ENCODE data around the gene NEUROG1. TPM values are rescaled to one million over a fixed set of nuclear protein-coding genes. Genes with fewer than 3 reads are reported as not detected.
A peak's percentile ranks its signal among the peaks of the same experiment; 100 is the strongest.

The NEUROG1 gene
- total RNA-seq, 2 experiments from 2014 or later: not detected

DNA sequence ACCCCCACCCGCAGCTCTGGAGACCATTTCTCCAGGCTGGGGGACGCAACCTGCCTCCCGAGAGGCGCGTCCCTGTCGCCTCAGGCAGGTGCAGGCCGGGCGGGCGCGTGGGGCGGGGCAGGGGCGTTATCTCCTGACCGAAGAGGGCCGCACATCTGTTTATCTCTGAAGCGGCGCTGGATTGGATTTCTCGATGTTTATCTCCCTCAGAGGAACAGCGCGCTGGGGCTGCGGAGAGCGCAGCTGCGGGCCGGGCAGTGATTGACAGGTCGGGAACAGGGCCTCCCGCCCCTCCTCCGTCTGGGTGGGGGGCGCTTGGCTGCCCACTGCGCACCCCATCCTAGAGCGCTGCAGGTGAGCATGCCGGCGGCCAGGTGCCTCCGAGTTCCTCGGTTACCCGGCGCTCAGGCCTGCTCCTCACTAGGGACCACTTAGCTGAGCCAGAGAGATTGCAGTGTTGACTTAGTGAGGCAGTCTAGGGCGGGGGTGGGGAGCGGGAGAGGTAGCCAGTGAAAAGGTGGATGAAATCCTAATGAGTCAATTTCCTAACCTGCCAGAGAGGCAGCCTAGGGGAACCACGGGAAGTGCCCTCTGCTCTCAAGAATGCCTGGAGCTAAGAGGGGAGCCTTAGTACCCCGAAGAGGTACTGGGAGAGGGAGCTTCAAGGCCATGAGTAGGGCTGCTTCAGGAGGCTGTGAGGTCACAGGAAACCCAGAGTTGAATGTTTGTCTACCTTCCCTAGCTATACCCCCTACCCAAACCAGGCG lies 44.0 kb downstream of the NEUROG1 start:
- ATAC-seq (no peak), DNase-seq (no peak)
- peaks cover 8% of the 10 kb centered on the region for H3K4me1 Mint-ChIP-seq
- H3K27ac Mint-ChIP-seq: no peak overlapping the region
- H3K9me3 Mint-ChIP-seq (ENCODE audit: low read depth): no peaks in the 10 kb centered on the region
- ChIA-PET CTCF (interaction anchor here (0.9 to 1.8 kb wide), 6 partner anchors 18 to 74 kb away, joined by 3 to 5 read pairs (median 4); no protein-coding TSS in a partner anchor), POLR2A (no interaction called here)
- H3K36me3 Mint-ChIP-seq (ENCODE audit: low read depth): no peaks in the 10 kb centered on the region
- intact Hi-C loops (cut with DNase I, micrococcal nuclease): loop anchor here (2.0 to 5.0 kb wide), 2 partner anchors 43 to 51 kb away; partner anchors contain the start of gene NEUROG1 (in 1 of the 2)
- H3K4me3 Mint-ChIP-seq: no peak overlapping the region
- peaks cover 69% of the 10 kb centered on the region for H3K27me3 Mint-ChIP-seq

DNA sequence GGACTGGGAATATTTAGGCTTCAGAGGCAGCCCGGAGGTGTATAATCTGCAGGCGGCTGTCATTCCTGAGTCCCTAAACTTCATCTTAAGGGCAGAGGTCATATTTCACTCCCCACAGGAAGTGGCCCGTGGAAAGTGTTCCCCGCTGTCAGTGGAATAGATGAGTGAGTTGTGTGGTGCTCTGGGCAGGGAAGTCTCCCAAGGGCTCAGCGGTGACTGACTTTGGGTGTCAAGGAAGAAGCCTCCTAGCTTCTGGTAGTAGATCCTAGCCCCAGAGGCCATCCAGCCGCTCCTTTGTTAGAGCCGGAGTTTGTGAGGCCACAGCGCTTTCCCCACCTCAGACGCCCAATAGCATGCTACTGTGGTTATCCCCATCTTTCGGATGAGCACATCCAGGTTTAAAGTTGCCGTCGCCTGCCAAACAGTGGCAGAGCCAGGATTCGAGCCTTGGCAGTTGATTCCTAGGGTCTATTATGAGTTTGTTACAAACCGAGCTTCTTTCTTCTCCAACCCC lies 44.7 kb downstream of the NEUROG1 start:
- ChIA-PET POLR2A (no interaction called here), CTCF (interaction anchor here (0.9 to 1.8 kb wide), 5 partner anchors 18 to 75 kb away, joined by 3 to 5 read pairs (median 3); no protein-coding TSS in a partner anchor)
- no peaks in the 10 kb centered on the region for H3K9me3 Mint-ChIP-seq (ENCODE audit: low read depth)
- ATAC-seq (no peak), DNase-seq (no peak)
- peaks cover 72% of the 10 kb centered on the region for H3K27me3 Mint-ChIP-seq
- H3K4me3 Mint-ChIP-seq: no peak overlapping the region
- H3K27ac Mint-ChIP-seq: no peak overlapping the region
- peaks cover 8% of the 10 kb centered on the region for H3K4me1 Mint-ChIP-seq
- H3K36me3 Mint-ChIP-seq (ENCODE audit: low read depth): no peaks in the 10 kb centered on the region
- intact Hi-C loops (cut with DNase I, micrococcal nuclease): loop anchor here (2.0 to 5.0 kb wide), 2 partner anchors 44 to 51 kb away; partner anchors contain the start of gene NEUROG1 (in 1 of the 2)

DNA sequence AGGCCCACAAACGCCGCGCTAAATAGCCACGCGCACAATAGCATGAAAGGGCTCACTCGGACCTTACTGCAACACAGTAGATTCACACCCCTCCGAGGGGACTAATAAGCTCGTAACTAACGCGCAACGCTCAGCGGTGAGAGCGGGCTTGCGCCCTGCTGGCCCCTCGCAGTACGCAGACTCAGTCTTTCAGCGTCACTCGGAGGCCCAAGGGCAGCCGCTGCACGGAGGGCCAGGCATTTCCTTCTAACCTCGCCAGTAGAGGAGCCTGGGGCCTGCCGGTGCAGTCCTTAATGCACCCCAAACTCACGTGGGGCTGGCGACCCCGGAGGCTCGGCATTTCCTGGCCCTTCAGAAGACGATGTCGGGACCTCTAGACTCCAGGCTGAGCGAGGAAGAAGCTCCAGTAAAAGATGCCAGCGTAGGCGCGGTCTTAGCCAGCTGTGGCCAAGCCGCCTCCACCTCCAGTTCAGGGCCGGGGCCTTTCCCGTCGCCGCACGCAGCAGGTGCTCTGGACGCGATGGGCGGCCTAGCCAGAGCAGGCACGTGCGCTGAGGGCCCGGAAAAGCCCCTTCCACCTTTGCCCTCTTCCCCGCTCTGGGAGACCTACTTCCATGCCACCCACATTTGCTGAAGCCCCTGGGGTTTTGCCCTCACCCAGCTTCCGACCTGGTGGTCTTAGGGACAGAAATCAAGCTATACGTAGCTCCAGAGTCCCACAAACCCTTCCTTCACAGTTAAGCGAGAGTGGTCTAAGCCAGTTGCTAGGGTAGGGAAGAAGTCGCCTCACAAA lies 45.3 kb downstream of the NEUROG1 start:
- POLR2A ChIA-PET: no interaction called here
- H3K4me1 Mint-ChIP-seq: peaks cover 8% of the 10 kb centered on the region
- H3K27me3 Mint-ChIP-seq: peaks cover 78% of the 10 kb centered on the region
- no peaks in the 10 kb centered on the region for H3K36me3 Mint-ChIP-seq (ENCODE audit: low read depth)
- ATAC-seq (no peak), DNase-seq (peak; percentile 23)
- CTCF ChIA-PET: interaction anchor here (0.6 to 1.8 kb wide), 7 partner anchors 19 to 61 kb away, joined by 3 to 5 read pairs (median 3); no protein-coding TSS in a partner anchor
- H3K9me3 Mint-ChIP-seq (ENCODE audit: low read depth): no peaks in the 10 kb centered on the region
- H3K27ac Mint-ChIP-seq: no peak overlapping the region
- intact Hi-C loops (cut with DNase I, micrococcal nuclease): loop anchor here (2.0 to 5.0 kb wide), 2 partner anchors 44 to 52 kb away; partner anchors contain the start of gene NEUROG1 (in 1 of the 2)
- no peak overlapping the region for H3K4me3 Mint-ChIP-seq

DNA sequence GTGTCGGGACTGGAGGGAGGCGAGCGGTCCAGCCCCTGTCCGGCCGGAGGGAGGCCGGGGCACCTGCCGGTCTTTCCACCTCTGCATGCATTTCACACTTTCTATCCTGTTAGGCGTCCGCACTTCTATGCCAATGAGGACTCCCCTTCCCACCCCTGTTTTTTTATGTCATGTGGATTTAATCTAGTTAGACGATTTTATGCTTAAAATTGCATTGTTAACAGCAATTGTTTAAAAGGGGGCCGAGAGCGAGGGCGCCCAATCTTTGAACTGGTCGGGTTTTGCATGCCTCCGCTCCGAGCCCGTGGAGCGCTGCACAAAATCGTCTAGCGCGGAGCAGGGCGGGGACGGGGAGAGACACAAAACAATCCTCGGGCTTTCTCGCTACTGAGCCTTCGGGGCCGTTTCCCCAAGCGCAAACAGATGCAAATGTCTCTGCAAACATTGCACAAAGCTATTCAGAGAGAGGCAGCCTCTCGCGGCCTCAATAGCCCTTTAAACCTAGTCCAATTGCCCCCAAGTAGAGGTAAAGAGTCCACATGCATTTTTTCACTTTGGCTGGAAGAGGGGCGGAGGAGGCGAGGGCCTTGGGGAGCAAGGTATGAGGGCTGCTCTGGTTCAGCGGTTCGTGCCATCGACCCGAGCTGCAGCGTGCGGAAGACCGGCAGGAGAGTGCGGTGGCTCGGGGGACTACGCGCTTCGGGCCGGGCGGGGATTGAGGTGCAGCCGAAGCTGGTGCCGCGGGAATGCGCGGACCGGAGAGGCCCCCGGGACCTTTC lies 46.1 kb downstream of the NEUROG1 start:
- no peak for ATAC-seq
- H3K4me1 Mint-ChIP-seq: peaks cover 8% of the 10 kb centered on the region
- no peak overlapping the region for H3K27ac Mint-ChIP-seq
- DNase-seq: no peak
- intact Hi-C loops (cut with DNase I, micrococcal nuclease): loop anchor here (2.0 to 5.0 kb wide), 3 partner anchors 45 to 57 kb away; partner anchors contain the start of gene NEUROG1 (in 1 of the 2)
- no peaks in the 10 kb centered on the region for H3K9me3 Mint-ChIP-seq (ENCODE audit: low read depth)
- H3K36me3 Mint-ChIP-seq (ENCODE audit: low read depth): no peaks in the 10 kb centered on the region
- POLR2A ChIA-PET: no interaction called here
- H3K27me3 Mint-ChIP-seq: peaks cover 76% of the 10 kb centered on the region
- CTCF ChIA-PET: interaction anchor here (0.6 to 1.8 kb wide), 6 partner anchors 19 to 62 kb away, joined by 3 to 5 read pairs (median 4); no protein-coding TSS in a partner anchor
- H3K4me3 Mint-ChIP-seq: no peak overlapping the region

DNA sequence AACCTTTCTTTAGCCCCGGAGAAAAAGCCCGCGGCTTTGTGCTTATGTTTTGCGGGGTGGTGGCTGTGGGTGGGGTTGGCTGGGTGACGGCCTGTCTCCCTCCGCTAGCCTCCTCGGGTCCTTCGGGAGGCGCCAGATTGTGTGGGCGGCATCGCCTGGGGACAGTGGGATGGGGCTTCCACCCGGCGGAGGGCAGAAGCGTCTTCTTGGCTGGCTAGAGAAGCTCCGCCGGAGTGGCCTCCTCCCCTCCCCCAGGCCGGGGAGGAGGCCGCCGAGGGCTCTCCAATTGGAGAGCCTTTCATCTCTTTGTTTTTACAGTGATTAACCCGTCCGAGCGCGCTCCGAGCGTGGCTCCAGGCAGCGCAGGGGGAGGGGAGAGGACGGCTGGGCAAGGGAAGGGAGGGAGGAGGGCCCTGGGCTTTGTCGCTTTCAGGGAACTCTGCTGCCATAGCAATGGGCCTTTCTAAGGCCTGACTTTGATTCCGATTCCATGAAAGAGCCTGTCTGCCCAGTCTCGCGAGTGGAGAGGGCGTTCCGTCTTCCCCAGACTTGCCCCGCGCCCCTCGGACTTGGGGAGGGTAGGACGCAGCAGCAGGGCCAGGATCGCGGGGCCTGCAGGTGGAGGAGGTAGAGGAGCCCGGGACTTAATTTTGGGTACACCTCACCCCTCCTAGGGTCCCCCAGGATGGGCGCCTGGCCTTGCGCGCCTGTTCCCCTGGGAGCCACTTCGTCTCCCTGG lies 46.9 kb downstream of the NEUROG1 start:
- ChIA-PET CTCF (interaction anchor here (1.1 to 1.2 kb wide), 2 partner anchors 61 to 62 kb away, joined by 3 read pairs; no protein-coding TSS in a partner anchor), POLR2A (no interaction called here)
- no peaks in the 10 kb centered on the region for H3K36me3 Mint-ChIP-seq (ENCODE audit: low read depth)
- H3K27ac Mint-ChIP-seq: no peak overlapping the region
- DNase-seq (no peak), ATAC-seq (no peak)
- no peak overlapping the region for H3K4me3 Mint-ChIP-seq
- H3K9me3 Mint-ChIP-seq (ENCODE audit: low read depth): no peaks in the 10 kb centered on the region
- H3K27me3 Mint-ChIP-seq: peaks cover 70% of the 10 kb centered on the region
- H3K4me1 Mint-ChIP-seq: peaks cover 8% of the 10 kb centered on the region
- intact Hi-C loops (cut with DNase I, micrococcal nuclease): loop anchor here in 1 of 2 experiments (2.0 kb wide), 1 partner anchor 58 kb away; no protein-coding TSS in a partner anchor

DNA sequence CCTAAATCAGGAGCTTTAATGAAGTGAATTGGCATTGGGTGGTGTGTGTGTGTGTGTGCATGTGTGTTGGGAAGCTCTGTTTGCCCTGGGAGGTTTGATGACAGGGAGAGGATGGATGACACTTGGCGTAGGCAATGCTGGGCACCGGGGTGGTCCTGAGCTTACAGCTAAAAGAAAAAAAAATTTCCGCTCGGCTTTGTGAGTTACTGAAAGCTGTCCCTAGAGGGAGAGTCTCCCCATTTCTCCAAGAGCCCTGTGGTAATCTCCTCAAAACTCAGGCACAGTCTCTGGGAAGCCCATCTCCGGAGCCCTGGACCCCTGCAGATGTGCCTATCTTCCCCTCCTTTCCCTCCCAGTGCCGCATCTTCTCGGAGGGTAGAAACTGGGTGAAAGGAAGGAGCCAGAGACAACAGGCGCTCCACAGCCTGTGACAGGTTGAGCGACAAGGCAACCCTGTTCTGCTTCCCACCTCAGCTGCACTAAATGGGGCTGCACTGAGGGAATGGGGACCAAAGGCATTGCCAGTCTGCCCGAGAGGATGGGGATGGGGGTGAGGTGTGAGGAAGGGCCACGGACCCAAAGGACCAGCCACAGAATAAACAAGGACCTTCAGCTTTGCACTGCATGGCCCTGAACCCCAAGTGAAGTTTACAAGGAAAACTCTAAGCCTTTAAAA lies 47.8 kb downstream of the NEUROG1 start:
- no peak overlapping the region for H3K4me3 Mint-ChIP-seq
- peaks cover 8% of the 10 kb centered on the region for H3K4me1 Mint-ChIP-seq
- peaks cover 62% of the 10 kb centered on the region for H3K27me3 Mint-ChIP-seq
- no peak overlapping the region for H3K27ac Mint-ChIP-seq
- ChIA-PET CTCF (interaction anchor here (0.9 to 1.9 kb wide), 4 partner anchors 62 to 65 kb away, joined by 3 to 6 read pairs (median 3); no protein-coding TSS in a partner anchor), POLR2A (no interaction called here)
- H3K36me3 Mint-ChIP-seq (ENCODE audit: low read depth): no peaks in the 10 kb centered on the region
- intact Hi-C loops (cut with DNase I, micrococcal nuclease): loop anchor here in 1 of 2 experiments (2.0 kb wide), 1 partner anchor 59 kb away; no protein-coding TSS in a partner anchor
- DNase-seq: no peak
- H3K9me3 Mint-ChIP-seq (ENCODE audit: low read depth): no peaks in the 10 kb centered on the region
- no peak for ATAC-seq

DNA sequence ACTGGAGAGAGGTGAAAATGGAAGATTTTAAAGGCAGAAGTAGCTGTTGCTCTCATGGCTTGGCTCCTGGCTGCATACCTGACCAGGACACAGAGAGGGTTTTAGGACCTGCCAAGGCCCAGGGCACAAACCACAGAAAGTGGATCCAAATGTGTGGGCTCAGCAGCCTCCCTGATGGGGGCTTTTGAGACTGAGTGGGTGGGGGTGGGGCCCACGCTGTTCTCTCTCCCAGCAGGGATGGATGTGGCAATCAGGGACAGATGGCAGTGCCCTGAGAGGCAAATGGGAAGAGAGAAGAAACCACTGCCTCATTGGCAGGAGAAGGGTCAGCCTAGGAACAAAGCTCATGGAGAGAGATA lies 48.7 kb downstream of the NEUROG1 start:
- H3K4me1 Mint-ChIP-seq: peaks cover 8% of the 10 kb centered on the region
- H3K36me3 Mint-ChIP-seq (ENCODE audit: low read depth): no peaks in the 10 kb centered on the region
- CTCF ChIA-PET: interaction anchor here (0.6 to 1.9 kb wide), 2 partner anchors 29 to 64 kb away, joined by 3 to 6 read pairs; no protein-coding TSS in a partner anchor
- H3K4me3 Mint-ChIP-seq: no peak overlapping the region
- no peak overlapping the region for H3K27ac Mint-ChIP-seq
- intact Hi-C loops (cut with DNase I, micrococcal nuclease): no loop called here
- DNase-seq (no peak), ATAC-seq (no peak)
- POLR2A ChIA-PET: no interaction called here
- H3K9me3 Mint-ChIP-seq (ENCODE audit: low read depth): no peaks in the 10 kb centered on the region
- peaks cover 54% of the 10 kb centered on the region for H3K27me3 Mint-ChIP-seq

DNA sequence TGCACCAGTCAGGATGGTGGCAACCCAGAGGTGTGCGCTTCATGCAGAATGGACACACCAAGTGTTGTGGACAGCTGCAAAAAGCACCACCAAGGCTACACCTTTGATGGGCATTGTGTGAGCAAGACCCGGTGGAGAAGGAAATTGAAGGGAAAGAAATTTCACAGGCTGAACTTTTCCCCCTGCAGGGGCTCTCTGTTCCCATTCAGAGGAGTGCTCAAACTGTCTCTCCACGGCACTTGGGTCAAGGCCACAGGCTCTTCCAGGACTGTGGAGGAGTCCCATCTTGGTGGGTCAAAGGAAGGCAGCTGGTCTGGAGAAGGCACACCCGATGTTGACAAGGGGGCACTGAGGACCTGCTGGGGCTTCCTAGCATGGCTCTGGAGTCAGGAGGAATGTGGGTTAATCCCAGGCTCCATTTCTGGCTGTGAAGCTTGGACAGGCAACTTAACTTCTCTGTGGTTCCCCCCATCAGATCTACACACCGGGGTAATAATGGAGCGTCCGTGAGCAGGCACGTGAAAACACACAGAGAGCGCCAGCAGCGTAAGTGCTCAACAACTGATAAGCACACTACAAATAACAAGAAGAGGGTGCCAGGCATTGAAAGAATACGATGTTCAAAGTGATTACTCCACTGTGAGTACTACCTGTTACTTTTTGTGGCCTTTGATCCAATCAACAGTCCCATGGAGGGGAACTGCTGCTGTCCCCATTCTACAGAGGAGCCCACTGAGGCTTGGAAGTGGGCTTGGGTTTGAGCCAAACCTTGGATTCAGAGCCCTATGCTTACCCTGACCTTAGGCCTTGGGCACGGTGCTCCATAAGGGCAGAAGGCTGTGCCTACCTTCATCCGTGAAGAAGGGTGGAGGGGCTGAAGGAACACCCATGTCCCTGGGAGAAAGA lies 49.4 kb downstream of the NEUROG1 start:
- Mint-ChIP-seq H3K4me3 (no peak overlapping the region), H3K4me1 (peaks cover 8% of the 10 kb centered on the region), H3K27me3 (peaks cover 54% of the 10 kb centered on the region), H3K9me3 (ENCODE audit: low read depth) (no peaks in the 10 kb centered on the region), H3K36me3 (ENCODE audit: low read depth) (no peaks in the 10 kb centered on the region), H3K27ac (no peak overlapping the region)
- ChIA-PET CTCF (interaction anchor here (0.7 to 1.9 kb wide), 3 partner anchors 24 to 80 kb away, joined by 3 to 6 read pairs (median 3); no protein-coding TSS in a partner anchor), POLR2A (no interaction called here)
- no peak for ATAC-seq
- no peak for DNase-seq
- intact Hi-C loops (cut with DNase I, micrococcal nuclease): no loop called here

DNA sequence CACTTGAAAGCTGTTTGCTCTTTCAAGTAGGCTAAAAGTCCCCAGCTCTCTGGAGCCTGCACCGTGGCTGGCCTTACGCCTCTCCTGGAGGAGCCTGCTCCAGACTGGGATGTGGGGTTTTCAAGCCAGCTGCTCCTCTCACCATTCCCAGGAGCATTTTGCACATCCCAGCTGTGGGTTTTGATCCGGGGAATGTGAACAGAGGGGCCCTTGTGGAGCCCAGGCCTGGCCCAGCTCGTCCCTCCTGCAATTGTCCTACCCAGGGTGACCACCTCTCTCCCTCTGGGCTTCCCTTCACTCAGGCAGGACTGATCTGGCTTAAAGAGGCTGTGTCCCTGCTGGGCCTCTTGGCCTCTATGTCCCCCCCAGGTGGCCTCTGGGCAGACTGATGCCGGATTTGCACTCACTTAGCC lies 51.1 kb downstream of the NEUROG1 start:
- Mint-ChIP-seq H3K4me1 (peaks cover 5% of the 10 kb centered on the region), H3K36me3 (ENCODE audit: low read depth) (no peaks in the 10 kb centered on the region), H3K27ac (no peak overlapping the region), H3K4me3 (no peak overlapping the region), H3K9me3 (ENCODE audit: low read depth) (no peaks in the 10 kb centered on the region), H3K27me3 (peaks cover 39% of the 10 kb centered on the region)
- ChIA-PET POLR2A (no interaction called here), CTCF (interaction anchor here (1.4 kb wide), 1 partner anchor 76 kb away, joined by 3 read pairs; no protein-coding TSS in a partner anchor)
- no peak for ATAC-seq
- intact Hi-C loops (cut with DNase I, micrococcal nuclease): no loop called here
- DNase-seq: no peak
